Right lobe of liver (tissue), 4 donors: ENCODE data around the gene RNPEP.

Source experiments
- CTCF ChIP-seq, 4 donors: fragments of 200-600 bp in 3 of 4; fragments of 450-650 bp in 1 of 4; IDR thresholded peaks; one replicate each; pipeline versions ENCODE4 v1.5.1 to v1.8.0; 2016 to 2022; ENCODE audit warnings: antibody characterized with exemption in 4 of 4, mild to moderate bottlenecking in 2 of 4
- POLR2A ChIP-seq: fragments of 450-650 bp; IDR thresholded peaks from one replicate; pipeline ENCODE4 v1.6.1; 2017; ENCODE audit warnings: antibody characterized with exemption, mild to moderate bottlenecking
- donor health status: DM: no; HTN: no; CAD: no.
- donor health status: DM: no; HTN: no; CAD: no.
- donor health status: DM: no; HTN: yes; CAD: no.

- TF ChIP-seq CTCF (IDR thresholded peaks at IDR 0.05) = no peak
- no peak for TF ChIP-seq POLR2A
Measured at GRCh38 chr1:201941420-201942128, 40.9 kb upstream of the RNPEP start.
